Panc1 (cell line): ENCODE measurements around the gene ACSL6. TPM values are rescaled to one million over a fixed set of nuclear protein-coding genes. Genes with fewer than 3 reads are reported as not detected.

Experiments
- ATAC-seq: fragments of 200-7000 bp; cut with Tn5 transposase; 2 replicates; pipeline ENCODE4 v1.9.1; 2020; ENCODE audit warnings: mild to moderate bottlenecking, moderate library complexity
- Bru-seq: library from RNA; stranded (reverse); fragments of 400-500 nt; gene quantifications from one replicate; lab custom pipeline; 2021; lab: Mats Ljungman, UMichigan
- BruChase-seq, 2 experiments: library from RNA; stranded (reverse); fragments of 400-500 nt; gene quantifications; one replicate each; lab custom pipeline; 2021; lab: Mats Ljungman, UMichigan
- BruUV-seq: library from RNA; stranded (reverse); fragments of 400-500 nt; replicated peaks from 2 replicates; lab custom pipeline; 2021; lab: Mats Ljungman, UMichigan
- CTCF ChIA-PET: fragments of 300-600 bp; sonication (Branson Sonifier 250); formaldehyde crosslinking; loops from one replicate; lab custom pipeline; 2022; ENCODE audit warnings: antibody characterized with exemption; lab: Charles Lee
- POLR2A ChIA-PET: fragments of 300-600 bp; sonication (Branson Sonifier 250); formaldehyde crosslinking; loops from one replicate; lab custom pipeline; 2022; ENCODE audit warnings: antibody characterized with exemption; lab: Charles Lee
- DNase-seq: peaks from one replicate; pipeline ENCODE4 v3.0.0-alpha.2; 2010; ENCODE audit warnings: low read depth, low spot score
- H3K27ac ChIP-seq: 2 replicates; pipeline ENCODE4 v1.5.1; 2011; ENCODE audit warnings: mild to moderate bottlenecking, low read length, inconsistent platforms
- H3K27me3 ChIP-seq: fragments of 200-500 bp; sonication (Bioruptor generic); 2 replicates; pipeline ENCODE4 v1.6.0; 2014; ENCODE audit warnings: low read length, inconsistent platforms; ENCODE audit not compliant: control insufficient read depth, insufficient read depth
- H3K36me3 ChIP-seq: fragments of 200-500 bp; sonication (Bioruptor generic); 2 replicates; pipeline ENCODE4 v1.5.1; 2014; ENCODE audit warnings: inconsistent platforms, mild to moderate bottlenecking, low read length, moderate library complexity; ENCODE audit not compliant: control insufficient read depth, insufficient read depth
- H3K4me1 ChIP-seq: 2 replicates; pipeline ENCODE4 v1.5.1; 2011; ENCODE audit warnings: inconsistent platforms, mild to moderate bottlenecking, low read length, moderate library complexity; ENCODE audit not compliant: control insufficient read depth, insufficient read depth
- H3K4me3 ChIP-seq, 2 experiments: 2 replicates each; pipeline ENCODE4 v1.5.1; 2011 to 2012; ENCODE audit warnings: low read depth in 2 of 2, low read length in 2 of 2, mild to moderate bottlenecking in 2 of 2, inconsistent platforms in 1 of 2, moderate library complexity in 1 of 2
- H3K9me3 ChIP-seq: fragments of 200-500 bp; sonication (Bioruptor generic); 2 replicates; pipeline ENCODE4 v1.5.1; 2014; ENCODE audit warnings: low read depth, mild to moderate bottlenecking, inconsistent platforms, low read length, moderate library complexity; ENCODE audit not compliant: control insufficient read depth, insufficient read depth
- CTCF ChIP-seq: fragments of 450-650 bp; IDR thresholded peaks from 2 replicates; pipeline ENCODE4 v1.5.1; 2017; ENCODE audit warnings: mild to moderate bottlenecking
- REST ChIP-seq, 2 experiments: IDR thresholded peaks; 2 replicates each; pipeline ENCODE4 v1.6.1; 2011 to 2012; ENCODE audit warnings: low read depth in 2 of 2, control low read depth in 1 of 2, low read length in 1 of 2, mild to moderate bottlenecking in 1 of 2, moderate library complexity in 1 of 2; ENCODE audit not compliant: insufficient read depth in 1 of 2
- SIN3A ChIP-seq: IDR thresholded peaks from 2 replicates; pipeline ENCODE4 v1.6.1; 2012; ENCODE audit warnings: low read depth, mild to moderate bottlenecking, low read length, moderate library complexity, borderline replicate concordance; ENCODE audit not compliant: insufficient read depth
- in situ Hi-C: cut with HindIII; loops from 2 replicates; pipeline ENCODE4 v1.10.0; 2016; ENCODE audit warnings: low sequenced_read_pairs, low pct_unique_long_range_greater_than_20kb
- intact Hi-C: fragments of 100-400 bp; cut with micrococcal nuclease; formaldehyde crosslinking; loops from one replicate; pipeline ENCODE4 v1.10.0; 2022; ENCODE audit not compliant: unreplicated experiment
- long read RNA-seq: library from polyadenylated mRNA; unstranded; transcript quantifications from one replicate; pipeline ENCODE4 v2.0.0, GENCODE V29; 2021; ENCODE audit not compliant: unreplicated experiment
- polyA plus RNA-seq: library from polyadenylated mRNA; unstranded; fragments of >200 nt; gene quantifications from one replicate; pipeline ENCODE4 v1.2.1, GENCODE V29; 2012; ENCODE audit warnings: missing spikeins; ENCODE audit not compliant: insufficient read length
- total RNA-seq: library from RNA; stranded (reverse); gene quantifications from one replicate; pipeline ENCODE4 v1.2.1, GENCODE V29; 2021; ENCODE audit not compliant: unreplicated experiment

The ACSL6 gene
- total RNA-seq, result 0.18 TPM
- 0.34 TPM for polyA plus RNA-seq
- Bru-seq, nascent RNA, result percentile 9 among the genes with signal in this experiment
- percentile 14 among the genes with signal in this experiment for BruChase-seq, experiment 1, labeled RNA remaining after a 2-hour chase
- percentile 12 among the genes with signal in this experiment for BruChase-seq, experiment 2, labeled RNA remaining after a 6-hour chase
- long read RNA-seq, full-length matches to known transcripts, result 1 of 1 reads
- long read RNA-seq, partial matches to known transcripts, result 0 of 1 reads
- long read RNA-seq, other reads (novel, unspliced or antisense), result 0 of 1 reads

DNA sequence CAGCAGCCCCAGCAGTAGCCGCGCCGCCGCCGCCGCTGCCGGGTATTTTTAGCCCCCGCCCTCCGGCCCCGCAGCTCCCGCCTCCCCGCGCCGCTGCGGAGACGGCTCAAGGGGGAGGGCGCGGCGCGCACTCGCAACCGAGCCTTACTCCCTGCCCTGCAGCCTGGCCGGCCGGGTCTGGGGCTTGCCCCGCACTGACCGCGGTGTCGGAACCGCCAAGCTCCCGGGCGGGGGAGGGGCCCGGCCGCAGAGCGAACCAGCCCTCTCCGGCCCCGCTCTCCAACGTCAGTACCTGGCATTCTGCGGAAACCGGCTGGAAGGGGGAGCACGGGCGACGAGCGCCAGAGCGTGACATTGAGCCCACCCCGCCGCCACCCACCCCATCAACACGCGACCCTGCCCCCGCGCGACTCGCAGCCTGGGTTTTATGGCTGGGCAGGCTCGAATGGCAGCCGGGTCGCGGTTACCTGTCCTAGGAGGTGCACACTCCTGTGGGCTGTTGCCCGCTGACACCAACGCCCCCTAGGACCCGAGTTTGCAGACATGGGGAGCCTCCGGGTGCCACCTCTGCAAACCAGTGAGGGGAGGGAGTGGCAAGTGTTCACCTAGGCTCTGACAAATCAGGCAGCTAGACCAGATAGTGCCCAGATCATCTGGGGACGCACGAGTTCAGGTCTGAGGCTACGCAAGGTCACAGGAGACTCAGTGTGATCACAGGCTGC is at the start of gene ACSL6:
Gene ACSL6 (minus strand): TSS at position 37 of the 722 bp plus-strand sequence. CDS start 105 bp downstream, outside the sequence.
- H3K27me3 ChIP-seq, result peaks cover 15% of the 10 kb centered on the region

More for the DNA sequence above, at the start of gene ACSL6:
- peak within 1 kb of the TSS; percentile 53 for H3K4me3 ChIP-seq
- no peaks in the 10 kb centered on the region for H3K9me3 ChIP-seq
- H3K27ac ChIP-seq, result no peak within 1 kb of the TSS
- BruUV-seq, result no TSS peak
- ATAC-seq (peak; percentile 51), DNase-seq (no peak)
- intact Hi-C loops (no loop called here), in situ Hi-C loops (no loop called here)
- H3K36me3 ChIP-seq, result no peaks in the 10 kb centered on the region
- no peaks in the 10 kb centered on the region; the same call in 1 of the 2 replicates for H3K4me1 ChIP-seq
- TF ChIP-seq SIN3A (no peak), CTCF (no peak), REST (IDR thresholded peaks at IDR 0.05; ENCODE audit: insufficient read depth in 1 of 2, low read depth in 2 of 2, low read length in 1 of 2) (0 out of 4 replicates have a peak, but pooled peaks of 1 of the 2 experiments have one; percentile 22)
- POLR2A ChIA-PET, result interaction anchor here (0.6 kb wide), 1 partner anchor 153 kb away, joined by 3 read pairs; no protein-coding TSS in a partner anchor
- CTCF ChIA-PET, result no interaction called here
